Sigmoid colon (tissue), 4 donors: ENCODE data around the gene SNX11.

Source experiments
- EP300 ChIP-seq, 4 donors: sonication (generic); formaldehyde crosslinking; IDR thresholded peaks; one replicate each; pipeline ENCODE4 v1.6.1; 2017; ENCODE audit warnings: antibody characterized with exemption in 4 of 4
- POLR2AphosphoS5 ChIP-seq, 4 donors: sonication (generic); formaldehyde crosslinking; IDR thresholded peaks; one replicate each; pipeline ENCODE4 v1.6.1; 2017; ENCODE audit warnings: antibody characterized with exemption in 4 of 4
- TF ChIP-seq, protein P1 (sequence below), 4 experiments: fragments of 450-650 bp in 3 of 4; fragments of 200-600 bp in 1 of 4; IDR thresholded peaks; one replicate each; pipeline ENCODE4 v1.5.1; 2016 to 2019; ENCODE audit warnings: antibody characterized with exemption in 4 of 4, mild to moderate bottlenecking in 3 of 4, moderate library complexity in 2 of 4

DNA sequence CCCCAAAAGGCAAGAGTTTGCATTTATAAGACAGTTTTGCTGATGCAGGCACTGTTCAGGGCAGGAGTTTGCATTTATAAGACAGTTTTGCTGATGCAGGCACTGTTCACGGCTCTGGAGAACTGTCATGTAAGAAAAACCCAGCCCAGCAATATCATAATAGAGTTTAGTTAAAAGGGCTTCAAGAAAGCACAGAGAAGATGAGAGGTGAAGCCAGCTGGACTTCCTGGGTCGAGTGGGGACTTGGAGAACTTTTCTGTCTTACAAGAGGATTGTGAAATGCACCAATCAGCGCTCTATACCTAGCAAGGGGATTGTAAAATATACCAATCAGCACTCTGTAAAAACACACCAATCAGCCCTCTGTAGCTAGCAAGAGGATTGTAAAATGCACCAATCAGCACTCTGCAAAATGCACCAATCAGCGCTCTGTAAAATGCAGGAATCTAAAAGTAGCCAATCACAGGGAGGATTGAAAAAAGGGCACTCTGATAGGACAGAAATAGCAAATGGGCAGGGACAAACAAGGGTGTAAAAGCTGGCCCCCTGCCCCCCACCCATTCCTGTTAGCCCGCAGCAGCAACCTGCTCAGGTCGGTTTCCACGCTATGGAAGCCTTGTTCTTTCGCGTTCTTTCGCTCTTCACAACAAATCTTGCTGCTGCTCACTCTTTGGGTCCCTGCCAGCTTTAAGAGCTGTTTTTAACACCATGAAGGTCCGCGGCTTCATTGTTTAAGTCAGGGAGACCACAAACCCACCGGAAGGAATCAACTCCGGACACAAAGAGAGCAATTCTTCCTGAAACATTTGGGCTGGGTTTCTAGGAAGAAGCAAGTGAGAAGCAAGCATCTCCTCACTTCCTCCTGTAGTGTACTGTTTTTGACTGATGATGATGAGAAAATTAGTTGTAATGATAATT is 4.5 kb upstream of the SNX11 start:
- TF ChIP-seq, protein P1, sequence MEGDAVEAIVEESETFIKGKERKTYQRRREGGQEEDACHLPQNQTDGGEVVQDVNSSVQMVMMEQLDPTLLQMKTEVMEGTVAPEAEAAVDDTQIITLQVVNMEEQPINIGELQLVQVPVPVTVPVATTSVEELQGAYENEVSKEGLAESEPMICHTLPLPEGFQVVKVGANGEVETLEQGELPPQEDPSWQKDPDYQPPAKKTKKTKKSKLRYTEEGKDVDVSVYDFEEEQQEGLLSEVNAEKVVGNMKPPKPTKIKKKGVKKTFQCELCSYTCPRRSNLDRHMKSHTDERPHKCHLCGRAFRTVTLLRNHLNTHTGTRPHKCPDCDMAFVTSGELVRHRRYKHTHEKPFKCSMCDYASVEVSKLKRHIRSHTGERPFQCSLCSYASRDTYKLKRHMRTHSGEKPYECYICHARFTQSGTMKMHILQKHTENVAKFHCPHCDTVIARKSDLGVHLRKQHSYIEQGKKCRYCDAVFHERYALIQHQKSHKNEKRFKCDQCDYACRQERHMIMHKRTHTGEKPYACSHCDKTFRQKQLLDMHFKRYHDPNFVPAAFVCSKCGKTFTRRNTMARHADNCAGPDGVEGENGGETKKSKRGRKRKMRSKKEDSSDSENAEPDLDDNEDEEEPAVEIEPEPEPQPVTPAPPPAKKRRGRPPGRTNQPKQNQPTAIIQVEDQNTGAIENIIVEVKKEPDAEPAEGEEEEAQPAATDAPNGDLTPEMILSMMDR (IDR thresholded peaks at IDR 0.05), result no peak
- TF ChIP-seq POLR2AphosphoS5 (IDR thresholded peaks at IDR 0.05), result no peak
- TF ChIP-seq EP300 (IDR thresholded peaks at IDR 0.05), result no peak
